HepG2 (cell line): ENCODE results near the gene ITGAE. TPM values are rescaled to one million over a fixed set of nuclear protein-coding genes. Genes with fewer than 3 reads are reported as not detected.

ENCODE experiments used
- ATAC-seq: fragments of 200-7000 bp; cut with Tn5 transposase; 3 replicates; pipeline ENCODE4 v1.9.1; 2020; ENCODE audit warnings: mild to moderate bottlenecking, moderate library complexity
- BruUV-seq: library from RNA; stranded (reverse); fragments of 400-500 nt; replicated peaks from 2 replicates; lab custom pipeline; 2021; lab: Mats Ljungman, UMichigan
- CTCF ChIA-PET: fragments of 300-600 bp; formaldehyde crosslinking; extraction: SDS; loops from one replicate; lab custom pipeline; 2021; ENCODE audit warnings: low total read pairs, inconsistent platforms, low intra/inter-chr PET ratio; lab: Yijun Ruan, JAX
- POLR2A ChIA-PET: fragments of 350-600 bp; sonication (Branson Sonifier 250); formaldehyde crosslinking; loops from one replicate; lab custom pipeline; 2020; ENCODE audit warnings: antibody characterized with exemption, inconsistent platforms; lab: Yijun Ruan, JAX
- DNase-seq: peaks from one replicate; pipeline ENCODE4 v3.0.0-alpha.2; 2015; ENCODE audit warnings: low spot score
- FAIRE-seq: peaks from 3 replicates; lab custom pipeline; 2011; peaks lifted over from hg19 to GRCh38; lab: Jason Lieb, UNC
- H2AFZ ChIP-seq: one replicate; pipeline ENCODE4 v1.6.1; 2011; ENCODE audit warnings: low read length, inconsistent platforms
- H3K27ac ChIP-seq: fragments of 300-600 bp; 3 replicates; pipeline ENCODE4 v1.8.0; 2011; ENCODE audit warnings: mixed run types, mild to moderate bottlenecking, mixed read lengths, low read length, inconsistent platforms; ENCODE audit not compliant: insufficient read depth; ENCODE audit errors: extremely low read length
- H3K27me3 ChIP-seq, 2 experiments: fragments of 200-600 bp in 1 of 2; 2 replicates in 1 of 2; 3 replicates in 1 of 2; pipeline versions ENCODE4 v1.6.0 to v1.8.0; 2011; ENCODE audit warnings: low read length in 2 of 2, mild to moderate bottlenecking in 2 of 2, moderate library complexity in 2 of 2, inconsistent platforms in 1 of 2; ENCODE audit not compliant: insufficient read depth in 2 of 2, control insufficient read depth in 1 of 2
- H3K36me3 ChIP-seq, 2 experiments: fragments of 200-600 bp in 1 of 2; replicated peaks in 1 of 2; 2 replicates in 1 of 2; 3 replicates in 1 of 2; pipeline versions ENCODE4 v1.5.1 to v1.8.0; 2011; ENCODE audit warnings: low read length in 2 of 2, inconsistent platforms in 1 of 2; ENCODE audit not compliant: insufficient read depth in 2 of 2, control insufficient read depth in 1 of 2
- H3K4me1 ChIP-seq: 2 replicates; pipeline ENCODE4 v1.5.1; 2012; ENCODE audit warnings: low read length, inconsistent platforms; ENCODE audit not compliant: insufficient read depth
- H3K4me2 ChIP-seq: 2 replicates; pipeline ENCODE4 v1.6.0; 2011; ENCODE audit warnings: low read depth, low read length, inconsistent platforms
- H3K4me3 ChIP-seq, 3 experiments: fragments of 200-600 bp in 1 of 3; sonication (generic), shearing (Covaris generic) in 1 of 3; replicated peaks in 1 of 3; 2 replicates each; pipeline ENCODE4 v1.5.1; 2011 to 2016; ENCODE audit warnings: low read length in 3 of 3, inconsistent platforms in 2 of 3, low read depth in 2 of 3, mild to moderate bottlenecking in 2 of 3, control low read depth in 1 of 3, mixed read lengths in 1 of 3; ENCODE audit not compliant: insufficient read depth in 1 of 3
- H3K79me2 ChIP-seq: one replicate; pipeline ENCODE4 v1.6.1; 2011; ENCODE audit warnings: low read length, inconsistent platforms; ENCODE audit not compliant: insufficient read depth
- H3K9ac ChIP-seq: 2 replicates; pipeline ENCODE4 v1.6.0; 2011; ENCODE audit warnings: mild to moderate bottlenecking, low read depth, low read length, inconsistent platforms; ENCODE audit not compliant: insufficient read depth
- H3K9me3 ChIP-seq: 2 replicates; pipeline ENCODE4 v1.5.1; 2012; ENCODE audit warnings: mild to moderate bottlenecking, low read length
- H4K20me1 ChIP-seq: 2 replicates; pipeline ENCODE4 v1.6.0; 2011; ENCODE audit warnings: inconsistent platforms, mild to moderate bottlenecking, low read length, moderate library complexity; ENCODE audit not compliant: insufficient read depth
- DZIP1 ChIP-seq: sonication (generic); formaldehyde crosslinking; IDR thresholded peaks from 2 replicates; pipeline ENCODE4 v1.5.0; 2020; ENCODE audit warnings: mild to moderate bottlenecking, missing genetic modification reagents
- KLF13 ChIP-seq: sonication (generic); formaldehyde crosslinking; IDR thresholded peaks from 2 replicates; pipeline ENCODE4 v1.4.0; 2020; ENCODE audit warnings: mild to moderate bottlenecking, missing genetic modification reagents
- LBX2 ChIP-seq: sonication (generic); formaldehyde crosslinking; IDR thresholded peaks from 2 replicates; pipeline ENCODE4 v1.5.0; 2020; ENCODE audit warnings: missing genetic modification reagents, mild to moderate bottlenecking, borderline replicate concordance
- MLX ChIP-seq: IDR thresholded peaks from 2 replicates; pipeline ENCODE4 v1.6.1; 2016
- ZBTB4 ChIP-seq: sonication (generic); formaldehyde crosslinking; IDR thresholded peaks from 2 replicates; pipeline ENCODE4 v1.4.0; 2020; ENCODE audit warnings: missing genetic modification reagents, mild to moderate bottlenecking, borderline replicate concordance
- ZNF230 ChIP-seq: sonication (generic); formaldehyde crosslinking; IDR thresholded peaks from 2 replicates; pipeline ENCODE4 v1.4.0; 2020; ENCODE audit warnings: mild to moderate bottlenecking, missing genetic modification reagents
- ZNF619 ChIP-seq: sonication (generic); formaldehyde crosslinking; IDR thresholded peaks from 2 replicates; pipeline ENCODE4 v1.4.0; 2020; ENCODE audit warnings: mild to moderate bottlenecking, missing genetic modification reagents
- WGBS: methylation state at CpG from one replicate; pipeline ENCODE4 v1.1.6; 2017; ENCODE audit warnings: low lambda C conversion rate; 5-methylcytosine and 5-hydroxymethylcytosine counted together
- in situ Hi-C: cut with HindIII; loops from 2 replicates; pipeline ENCODE4 v1.10.0; 2017; ENCODE audit warnings: low pct_unique_long_range_greater_than_20kb; ENCODE audit not compliant: extremely low pct_ligation_motif_present
- intact Hi-C: fragments of 100-400 bp; cut with micrococcal nuclease; formaldehyde crosslinking; loops from one replicate; pipeline ENCODE4 v1.10.0; 2022; ENCODE audit not compliant: unreplicated experiment
- polyA plus RNA-seq, 8 experiments: library from polyadenylated mRNA; depleted of rRNA in 3 of 8; stranded (reverse) in 7 of 8; unstranded in 1 of 8; fragments of >200 nt; fragmentation: Illumina TruSeq in 4 of 8; extraction: Trizol in 4 of 8; gene quantifications; 2 replicates each; pipeline versions ENCODE4 v1.2.1 to v1.2.3, GENCODE V29; 2011 to 2016; ENCODE audit warnings: low read depth in 4 of 8, missing spikeins in 1 of 8, mixed read lengths in 1 of 8; ENCODE audit not compliant: insufficient read depth in 1 of 8
- total RNA-seq, 5 experiments: library from RNA; depleted of rRNA; stranded (reverse); fragments of >200 nt; fragmentation: Illumina TruSeq; extraction: Trizol; gene quantifications; 2 replicates each; pipeline ENCODE4 v1.2.3, GENCODE V29; 2016; ENCODE audit warnings: low read depth in 1 of 5
- TF ChIP-seq, protein P1 (sequence below): sonication (generic); formaldehyde crosslinking; IDR thresholded peaks from 2 replicates; pipeline ENCODE4 v1.8.1; 2023; ENCODE audit warnings: missing genetic modification reagents, inconsistent platforms, borderline replicate concordance
- TF ChIP-seq, protein P2 (sequence below): sonication (generic); formaldehyde crosslinking; IDR thresholded peaks from 2 replicates; pipeline ENCODE4 v1.4.0; 2020; ENCODE audit warnings: missing genetic modification reagents

Gene ITGAE
- total and polyA plus RNA-seq, 2 of the 13 experiments (the other 11 are each of a cell fraction or from before 2014, with no cell fraction given), result 42.3 to 49.0 TPM

- no TSS peak for BruUV-seq
- H3K9me3 ChIP-seq, result no peaks in the 10 kb centered on the region
- 96% methylated on average over 4 of the region's 7 CpGs for WGBS
- ATAC-seq (no peak), FAIRE-seq (no peak), DNase-seq (no peak)
- ChIA-PET CTCF (no interaction called here), POLR2A (interaction anchor here (1.0 kb wide), 1 partner anchor 29 kb away, joined by 4 read pairs; no protein-coding TSS in a partner anchor)
- H3K9ac ChIP-seq, result peak overlapping the region; percentile 54
- in situ Hi-C loops (no loop called here), intact Hi-C loops (no loop called here)
- peak overlapping the region; percentile 74; the same call in 1 of the 2 replicates for H3K4me2 ChIP-seq
- H4K20me1 ChIP-seq, result no peaks in the 10 kb centered on the region
- H3K4me3 ChIP-seq, result no peak overlapping the region
- H3K36me3 ChIP-seq, result no peaks in the 10 kb centered on the region
- H3K27me3 ChIP-seq, result no peaks in the 10 kb centered on the region
- H3K27ac ChIP-seq, result peak overlapping the region; percentile 98
- peaks cover 93% of the 10 kb centered on the region for H3K4me1 ChIP-seq
- H3K79me2 ChIP-seq, result no peaks in the 10 kb centered on the region
- no peak overlapping the region for H2AFZ ChIP-seq
- TF ChIP-seq ZNF619 (CRISPR knock-in tag) (peak; percentile 19; the same call in 1 of the 2 replicates), ZBTB4 (CRISPR knock-in tag) (peak; percentile 38; the same call in 1 of the 2 replicates), KLF13 (CRISPR knock-in tag) (0 out of 2 replicates have a peak, but pooled peaks have one; percentile 71), DZIP1 (0 out of 2 replicates have a peak, but pooled peaks have one; percentile 36), LBX2 (CRISPR knock-in tag) (no peak), MLX (no peak), ZNF230 (0 out of 2 replicates have a peak, but pooled peaks have one; percentile 82)
- TF ChIP-seq, protein P1, sequence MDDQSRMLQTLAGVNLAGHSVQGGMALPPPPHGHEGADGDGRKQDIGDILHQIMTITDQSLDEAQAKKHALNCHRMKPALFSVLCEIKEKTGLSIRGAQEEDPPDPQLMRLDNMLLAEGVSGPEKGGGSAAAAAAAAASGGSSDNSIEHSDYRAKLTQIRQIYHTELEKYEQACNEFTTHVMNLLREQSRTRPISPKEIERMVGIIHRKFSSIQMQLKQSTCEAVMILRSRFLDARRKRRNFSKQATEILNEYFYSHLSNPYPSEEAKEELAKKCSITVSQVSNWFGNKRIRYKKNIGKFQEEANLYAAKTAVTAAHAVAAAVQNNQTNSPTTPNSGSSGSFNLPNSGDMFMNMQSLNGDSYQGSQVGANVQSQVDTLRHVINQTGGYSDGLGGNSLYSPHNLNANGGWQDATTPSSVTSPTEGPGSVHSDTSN, result no peak
- TF ChIP-seq, protein P2, sequence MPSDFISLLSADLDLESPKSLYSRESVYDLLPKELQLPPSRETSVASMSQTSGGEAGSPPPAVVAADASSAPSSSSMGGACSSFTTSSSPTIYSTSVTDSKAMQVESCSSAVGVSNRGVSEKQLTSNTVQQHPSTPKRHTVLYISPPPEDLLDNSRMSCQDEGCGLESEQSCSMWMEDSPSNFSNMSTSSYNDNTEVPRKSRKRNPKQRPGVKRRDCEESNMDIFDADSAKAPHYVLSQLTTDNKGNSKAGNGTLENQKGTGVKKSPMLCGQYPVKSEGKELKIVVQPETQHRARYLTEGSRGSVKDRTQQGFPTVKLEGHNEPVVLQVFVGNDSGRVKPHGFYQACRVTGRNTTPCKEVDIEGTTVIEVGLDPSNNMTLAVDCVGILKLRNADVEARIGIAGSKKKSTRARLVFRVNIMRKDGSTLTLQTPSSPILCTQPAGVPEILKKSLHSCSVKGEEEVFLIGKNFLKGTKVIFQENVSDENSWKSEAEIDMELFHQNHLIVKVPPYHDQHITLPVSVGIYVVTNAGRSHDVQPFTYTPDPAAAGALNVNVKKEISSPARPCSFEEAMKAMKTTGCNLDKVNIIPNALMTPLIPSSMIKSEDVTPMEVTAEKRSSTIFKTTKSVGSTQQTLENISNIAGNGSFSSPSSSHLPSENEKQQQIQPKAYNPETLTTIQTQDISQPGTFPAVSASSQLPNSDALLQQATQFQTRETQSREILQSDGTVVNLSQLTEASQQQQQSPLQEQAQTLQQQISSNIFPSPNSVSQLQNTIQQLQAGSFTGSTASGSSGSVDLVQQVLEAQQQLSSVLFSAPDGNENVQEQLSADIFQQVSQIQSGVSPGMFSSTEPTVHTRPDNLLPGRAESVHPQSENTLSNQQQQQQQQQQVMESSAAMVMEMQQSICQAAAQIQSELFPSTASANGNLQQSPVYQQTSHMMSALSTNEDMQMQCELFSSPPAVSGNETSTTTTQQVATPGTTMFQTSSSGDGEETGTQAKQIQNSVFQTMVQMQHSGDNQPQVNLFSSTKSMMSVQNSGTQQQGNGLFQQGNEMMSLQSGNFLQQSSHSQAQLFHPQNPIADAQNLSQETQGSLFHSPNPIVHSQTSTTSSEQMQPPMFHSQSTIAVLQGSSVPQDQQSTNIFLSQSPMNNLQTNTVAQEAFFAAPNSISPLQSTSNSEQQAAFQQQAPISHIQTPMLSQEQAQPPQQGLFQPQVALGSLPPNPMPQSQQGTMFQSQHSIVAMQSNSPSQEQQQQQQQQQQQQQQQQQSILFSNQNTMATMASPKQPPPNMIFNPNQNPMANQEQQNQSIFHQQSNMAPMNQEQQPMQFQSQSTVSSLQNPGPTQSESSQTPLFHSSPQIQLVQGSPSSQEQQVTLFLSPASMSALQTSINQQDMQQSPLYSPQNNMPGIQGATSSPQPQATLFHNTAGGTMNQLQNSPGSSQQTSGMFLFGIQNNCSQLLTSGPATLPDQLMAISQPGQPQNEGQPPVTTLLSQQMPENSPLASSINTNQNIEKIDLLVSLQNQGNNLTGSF (CRISPR knock-in tag), result no peak
Observed at GRCh38 chr17:3801347-3801746, 359 bp upstream of the ITGAE start.
